HG03175 (cell line): ENCODE measurements around the gene DMXL1.
"Not testable (repeated sequence)": the region's sequence is repeated elsewhere in the genome, so short reads cannot be mapped to it uniquely, and the experiment has no call there.

Source experiments
- ATAC-seq: cut with Tn5 transposase; IDR thresholded peaks from one replicate; pipeline ENCODE4 v1.9.1; 2021; ENCODE audit warnings: mild to moderate bottlenecking, moderate library complexity; ENCODE audit not compliant: unreplicated experiment

Gene DMXL1

DNA sequence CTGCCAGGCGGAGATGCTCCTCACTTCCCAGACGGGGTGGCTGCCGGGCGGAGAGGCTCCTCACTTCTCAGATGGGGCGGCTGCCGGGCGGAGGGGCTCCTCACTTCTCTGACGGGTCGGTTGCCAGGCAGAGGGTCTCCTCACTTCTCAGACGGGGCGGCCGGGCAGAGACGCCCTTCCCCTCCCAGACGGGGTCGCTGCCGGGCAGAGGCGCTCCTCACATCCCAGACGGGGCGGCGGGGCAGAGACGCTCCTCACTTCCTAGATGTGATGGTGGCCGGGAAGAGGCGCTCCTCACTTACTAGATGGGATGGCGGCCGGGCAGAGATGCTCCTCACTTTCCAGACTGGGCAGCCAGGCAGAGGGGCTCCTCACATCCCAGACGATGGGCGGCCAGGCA is 51.6 kb downstream of the DMXL1 start:
- ATAC-seq = not testable (repeated sequence)

DNA sequence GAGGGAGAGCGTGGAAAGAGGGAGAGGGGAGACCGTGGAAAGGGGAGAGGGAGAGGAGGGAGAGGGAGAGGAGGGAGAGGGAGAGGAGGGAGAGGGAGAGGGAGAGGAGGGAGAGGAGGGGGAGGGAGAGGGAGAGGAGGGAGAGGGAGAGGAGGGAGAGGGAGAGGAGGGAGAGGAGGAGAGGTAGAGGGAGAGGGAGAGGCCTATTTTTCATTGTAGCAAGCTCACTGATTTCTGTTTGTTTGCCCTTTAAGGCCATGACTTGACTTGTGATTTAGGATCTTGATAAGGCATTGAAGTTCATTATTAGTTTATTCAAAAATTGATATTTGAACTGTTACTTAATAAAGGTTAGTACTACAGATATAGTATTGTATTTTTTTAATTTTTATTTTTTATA is 52.4 kb downstream of the DMXL1 start:
- ATAC-seq = no peak

GRCh38 chr5:119129770-119130169 is 58.9 kb downstream of the DMXL1 start:
- no peak for ATAC-seq

DNA sequence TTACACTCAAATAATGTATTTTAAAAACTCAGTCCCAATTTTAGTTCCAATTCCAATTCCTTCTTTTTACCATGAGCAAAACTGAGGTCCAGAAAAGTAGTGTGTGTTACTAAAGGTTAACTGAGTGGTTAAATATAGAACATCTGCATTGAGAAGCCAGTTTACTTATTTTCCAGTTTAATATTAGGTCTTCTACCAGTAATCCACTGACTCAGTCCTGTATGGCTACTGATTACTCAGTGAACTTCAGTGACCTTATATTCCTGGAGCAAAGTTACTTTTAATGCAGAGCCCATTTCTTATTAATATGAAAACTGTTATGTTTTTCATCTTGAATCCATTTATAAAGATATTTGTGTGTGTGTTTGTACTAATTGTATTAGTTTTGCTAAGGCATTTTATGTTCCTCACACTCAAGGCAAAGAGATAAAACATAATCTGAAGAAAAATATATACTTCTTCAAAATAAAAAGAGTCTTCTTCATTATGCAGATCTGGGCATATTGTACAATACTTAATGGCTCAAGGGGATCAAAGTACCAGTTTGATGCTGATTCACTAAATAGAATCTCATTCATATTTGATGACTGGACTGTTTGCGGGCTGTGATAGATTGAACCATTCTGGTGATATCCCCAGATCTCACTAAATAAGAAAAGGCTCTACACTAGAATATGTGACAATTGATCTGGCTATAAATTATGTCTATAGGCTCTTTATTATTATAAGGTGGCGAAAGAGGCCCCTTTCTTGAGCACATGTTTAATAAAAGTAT is 60.8 kb downstream of the DMXL1 start:
- ATAC-seq = no peak

DNA sequence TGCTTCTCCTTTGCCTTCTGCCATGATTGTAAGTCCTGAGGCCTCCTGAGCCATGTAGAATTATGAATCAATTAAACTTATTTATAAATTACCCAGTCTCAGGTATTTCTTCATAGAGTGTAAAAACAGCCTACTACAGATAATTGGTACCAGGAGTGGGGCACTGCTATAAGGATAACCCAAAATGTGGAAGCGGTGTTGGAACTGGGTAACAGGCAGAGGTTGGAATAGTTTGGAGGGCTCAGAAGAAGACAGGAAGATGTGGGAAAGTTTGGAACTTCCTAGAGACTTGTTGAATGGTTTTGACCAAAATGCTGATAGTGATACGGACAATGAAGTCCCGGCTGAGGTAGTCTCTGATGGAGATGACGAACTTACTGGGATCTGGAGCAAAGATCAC is 64.9 kb downstream of the DMXL1 start:
- ATAC-seq = not testable (repeated sequence)

DNA sequence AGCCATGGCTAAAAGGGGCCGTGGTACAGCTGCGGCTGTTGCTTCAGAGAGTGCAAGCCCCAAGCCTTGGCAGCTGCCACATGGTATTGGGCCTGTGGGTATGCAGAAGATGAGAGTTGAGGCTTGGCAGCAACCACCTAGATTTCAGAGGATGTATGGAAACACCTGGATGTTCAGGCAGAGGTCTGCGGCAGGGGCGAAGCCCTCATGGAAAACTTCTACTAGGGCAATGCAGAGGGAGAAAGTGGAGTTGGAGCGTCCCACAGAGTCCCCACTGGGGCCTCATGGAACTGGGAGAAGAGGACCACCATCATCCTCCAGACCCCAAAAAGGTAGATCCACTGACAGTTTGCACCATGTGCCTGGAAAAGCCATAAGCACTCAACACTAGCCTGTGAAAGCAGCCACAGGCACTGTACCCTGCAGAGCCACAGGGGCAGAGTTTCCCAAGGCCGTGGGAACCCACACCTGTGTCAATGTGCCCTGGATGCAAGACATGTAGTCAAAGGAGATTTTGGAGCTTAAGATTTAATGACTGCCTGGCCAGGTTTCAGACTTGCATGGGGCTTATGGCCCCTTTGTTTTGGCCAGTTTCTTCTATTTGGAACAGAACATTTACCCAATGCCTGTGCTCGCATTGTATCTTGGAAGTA is 65.9 kb downstream of the DMXL1 start:
- ATAC-seq = no peak

- ATAC-seq = no peak
Measured at GRCh38 chr5:119153629-119154028, 82.7 kb downstream of the DMXL1 start.

- ATAC-seq = no peak
Measured at GRCh38 chr5:119158144-119158543, 87.3 kb downstream of the DMXL1 start.

DNA sequence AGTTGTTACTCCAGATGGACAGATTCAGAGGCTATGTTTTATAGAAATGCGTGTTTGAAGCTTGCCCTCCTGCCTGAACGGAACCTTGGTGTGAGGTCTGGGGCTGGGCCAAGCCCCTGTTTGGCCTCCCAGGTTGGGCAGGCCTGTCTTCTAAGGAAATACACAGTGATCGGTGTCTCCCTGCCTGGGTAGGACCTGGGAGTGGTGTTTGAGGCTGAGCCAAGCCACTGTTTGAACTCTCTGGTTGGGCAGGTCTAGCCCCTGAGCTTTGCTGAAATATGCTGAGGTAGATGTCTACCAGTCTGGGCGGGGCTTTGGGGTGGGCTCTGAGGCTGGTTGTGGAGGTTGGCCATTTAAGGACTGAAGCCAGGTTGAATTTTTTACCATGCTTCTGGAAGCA is 90.5 kb downstream of the DMXL1 start:
- ATAC-seq = no peak

DNA sequence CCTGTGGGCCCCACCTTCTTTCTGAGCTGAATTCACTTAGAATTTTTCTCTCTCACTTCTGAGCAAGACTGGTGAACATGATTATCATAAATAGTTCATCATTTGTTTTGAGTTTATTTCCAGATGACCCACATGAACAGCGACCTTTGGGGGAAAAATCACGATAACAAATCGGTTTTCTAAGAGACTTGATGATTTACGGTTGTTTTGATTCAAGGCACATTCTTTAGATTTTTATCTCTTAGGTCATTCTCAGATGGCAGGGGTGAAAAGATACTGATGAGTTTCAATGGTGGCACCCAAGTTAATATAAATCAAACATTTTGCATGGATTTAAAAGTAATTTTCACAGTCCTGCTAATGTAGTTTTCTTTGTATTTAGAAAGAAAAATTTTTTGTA is 95.1 kb downstream of the DMXL1 start:
- no peak for ATAC-seq

DNA sequence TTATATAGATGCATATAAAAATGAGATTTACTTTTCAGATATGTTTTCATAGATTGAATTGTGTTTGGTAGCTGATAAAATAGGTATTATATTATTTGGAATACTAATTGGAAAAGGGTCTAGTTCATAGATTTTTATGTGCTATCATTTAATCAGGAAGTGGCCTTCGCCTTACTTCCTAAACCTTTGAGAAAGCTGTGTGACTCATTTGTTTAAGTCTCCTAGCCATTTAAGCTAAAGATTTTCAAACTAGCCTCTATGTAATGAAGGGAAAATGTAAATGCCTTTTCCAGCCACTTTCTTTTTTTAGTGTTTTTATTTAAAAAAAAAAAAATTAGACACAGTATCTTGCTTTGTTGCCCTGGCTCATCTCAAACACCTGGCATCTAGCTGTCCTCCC is 97.5 kb downstream of the DMXL1 start:
- no peak for ATAC-seq

DNA sequence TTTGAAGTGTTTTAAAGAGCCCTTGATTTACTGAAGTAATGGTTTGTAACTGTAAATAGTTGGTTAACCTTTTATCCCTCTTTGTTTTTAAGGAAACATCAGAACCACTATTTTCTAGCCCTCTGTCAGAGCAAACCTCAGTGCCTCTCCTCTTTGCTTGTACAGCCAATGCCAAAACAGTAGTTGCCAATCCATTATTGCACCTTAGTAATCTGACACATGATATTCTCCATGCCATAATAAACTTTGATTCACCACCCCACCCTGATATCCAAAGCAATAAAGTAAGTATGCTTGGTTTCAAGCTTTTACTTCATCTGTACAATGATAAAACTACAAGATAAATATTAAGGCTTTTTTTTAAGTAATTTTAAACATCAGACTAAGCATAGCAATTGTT is 100.8 kb downstream of the DMXL1 start:
- ATAC-seq = no peak

DNA sequence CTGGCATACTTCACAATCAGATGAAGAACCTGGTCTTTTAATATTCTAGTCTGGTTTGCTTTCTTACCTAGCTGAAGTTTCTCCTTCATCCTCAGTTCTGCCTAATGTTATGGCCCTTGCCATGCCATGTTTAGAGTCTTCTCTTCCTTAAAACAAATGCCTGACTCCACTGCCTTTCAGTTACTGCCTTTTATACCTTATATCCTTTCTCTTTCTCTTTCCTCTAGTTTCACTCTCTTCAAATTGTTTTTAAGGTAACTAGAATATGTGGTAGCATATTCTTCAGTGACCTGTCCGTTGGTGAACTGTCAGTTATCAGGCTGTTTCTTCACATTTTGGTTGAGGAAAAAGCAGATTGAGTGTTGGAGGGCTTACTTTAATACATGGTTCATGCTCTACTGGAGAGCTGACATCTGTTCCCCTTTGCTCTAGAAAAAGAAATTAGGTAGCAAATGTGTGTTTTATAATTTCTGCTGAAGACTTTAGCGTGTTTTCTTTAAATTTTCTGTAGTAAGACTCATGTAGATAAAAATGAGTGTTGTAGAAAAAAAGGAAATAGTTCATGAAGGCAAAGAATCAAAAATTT is 103.8 kb downstream of the DMXL1 start:
- ATAC-seq = no peak

DNA sequence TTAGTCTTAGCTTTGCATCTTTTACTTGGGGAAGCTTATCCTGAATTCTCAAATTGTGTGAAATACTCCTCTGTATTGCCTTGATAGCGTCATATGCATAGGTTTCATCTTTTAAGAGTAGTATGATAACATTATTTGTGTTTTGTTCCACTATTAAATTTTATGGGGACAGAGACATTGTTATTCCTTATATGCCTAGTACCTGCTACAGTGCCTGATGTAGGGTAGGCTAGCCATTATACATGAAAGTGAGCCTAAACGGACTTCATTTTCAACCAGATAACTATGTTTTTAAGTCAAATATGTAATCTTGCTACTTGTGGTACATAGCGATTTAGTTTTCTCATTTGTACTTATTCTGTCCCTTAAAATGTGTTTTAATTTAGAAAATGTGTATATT is 105.9 kb downstream of the DMXL1 start:
- no peak for ATAC-seq

DNA sequence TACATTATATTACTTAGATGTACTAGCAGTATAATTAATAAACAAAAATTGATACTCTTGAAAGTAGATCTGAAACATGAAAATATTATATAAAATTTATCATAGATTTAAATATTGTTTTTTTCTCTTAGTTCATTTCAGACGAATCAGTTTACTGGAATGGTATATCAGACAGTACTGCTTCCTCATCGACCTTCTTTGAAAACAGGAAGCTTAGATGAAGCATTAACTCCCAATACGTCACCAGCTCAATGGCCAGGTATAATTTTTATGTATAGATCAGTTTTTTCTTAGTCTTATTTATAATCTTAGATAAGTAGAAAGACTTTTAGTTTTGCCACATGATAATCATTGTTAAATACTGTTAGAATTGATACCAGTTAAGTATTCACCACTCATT is 106.3 kb downstream of the DMXL1 start:
- ATAC-seq = no peak

DNA sequence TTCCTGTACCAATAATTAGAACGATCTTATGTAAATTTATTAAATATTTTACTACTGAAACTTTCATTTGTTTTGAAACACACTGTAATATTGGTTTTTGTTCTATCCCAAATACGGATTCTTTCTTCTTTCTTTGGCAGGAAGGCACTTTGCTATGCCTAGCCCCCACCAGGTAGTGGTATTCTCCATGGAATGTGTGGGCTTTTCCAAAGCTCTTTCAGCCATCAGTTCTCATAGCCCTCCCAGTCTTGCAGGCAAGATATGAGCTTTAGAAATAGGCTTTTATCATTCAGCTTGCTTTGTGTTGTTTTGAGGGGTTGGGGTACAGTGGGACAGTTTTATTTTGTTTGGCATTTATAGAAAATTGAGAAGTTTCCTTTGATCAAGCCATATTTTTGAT is 107.5 kb downstream of the DMXL1 start:
- ATAC-seq = no peak

DNA sequence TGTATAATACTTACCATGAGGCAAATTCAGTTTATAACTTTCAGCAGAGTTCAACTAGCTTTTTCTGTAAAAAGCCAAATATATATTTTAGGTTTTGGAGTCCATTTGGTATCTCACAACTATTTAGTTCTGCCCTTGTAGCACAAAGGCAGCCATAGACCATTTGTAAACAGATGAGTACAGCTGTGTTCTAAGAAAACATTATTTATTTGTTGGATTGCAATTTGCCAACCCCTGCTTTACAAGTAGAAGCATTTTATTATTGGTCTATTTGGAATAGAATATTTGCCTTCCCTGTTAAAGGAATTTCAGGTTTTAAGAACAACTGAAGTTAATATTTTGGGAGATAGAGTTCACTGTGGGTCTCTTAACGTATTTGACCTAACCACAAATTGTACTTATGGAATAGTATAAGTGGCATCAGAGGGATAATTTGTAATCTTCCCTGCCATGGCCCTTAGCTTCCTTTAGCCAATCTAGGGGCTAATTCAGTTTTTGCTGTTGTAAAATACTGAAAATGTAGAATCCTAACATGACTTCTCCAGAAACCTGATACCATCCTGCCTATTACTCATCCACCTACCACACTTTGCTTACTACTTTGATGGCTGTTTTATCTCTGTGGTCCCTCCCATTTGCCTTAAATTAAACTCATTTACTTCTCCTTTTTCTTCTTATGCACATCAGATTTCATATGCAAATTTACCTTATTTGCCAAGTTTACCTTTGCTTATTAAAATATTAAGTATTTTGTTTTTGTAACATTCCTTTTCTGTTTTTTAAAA is 109.2 kb downstream of the DMXL1 start:
- no peak for ATAC-seq

DNA sequence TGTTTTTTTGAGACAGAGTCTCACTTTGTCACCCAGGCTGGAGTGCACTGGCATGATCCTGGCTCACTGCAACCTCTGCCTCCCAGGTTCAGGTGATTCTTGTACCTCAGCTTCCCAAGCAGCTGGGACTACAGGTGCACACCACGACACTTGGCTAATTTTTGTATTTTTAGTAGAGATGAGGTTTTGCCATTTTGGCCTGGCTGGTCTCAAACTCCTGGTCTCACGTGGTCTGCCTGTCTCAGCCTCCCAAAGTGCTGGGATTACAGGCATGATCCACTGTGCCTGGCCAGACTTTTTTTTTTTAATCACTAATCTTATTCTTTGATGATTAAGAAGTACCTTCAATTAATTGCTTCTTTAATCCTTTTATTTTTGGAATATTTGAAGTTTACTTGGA is 114.6 kb downstream of the DMXL1 start:
- ATAC-seq = not testable (repeated sequence)

DNA sequence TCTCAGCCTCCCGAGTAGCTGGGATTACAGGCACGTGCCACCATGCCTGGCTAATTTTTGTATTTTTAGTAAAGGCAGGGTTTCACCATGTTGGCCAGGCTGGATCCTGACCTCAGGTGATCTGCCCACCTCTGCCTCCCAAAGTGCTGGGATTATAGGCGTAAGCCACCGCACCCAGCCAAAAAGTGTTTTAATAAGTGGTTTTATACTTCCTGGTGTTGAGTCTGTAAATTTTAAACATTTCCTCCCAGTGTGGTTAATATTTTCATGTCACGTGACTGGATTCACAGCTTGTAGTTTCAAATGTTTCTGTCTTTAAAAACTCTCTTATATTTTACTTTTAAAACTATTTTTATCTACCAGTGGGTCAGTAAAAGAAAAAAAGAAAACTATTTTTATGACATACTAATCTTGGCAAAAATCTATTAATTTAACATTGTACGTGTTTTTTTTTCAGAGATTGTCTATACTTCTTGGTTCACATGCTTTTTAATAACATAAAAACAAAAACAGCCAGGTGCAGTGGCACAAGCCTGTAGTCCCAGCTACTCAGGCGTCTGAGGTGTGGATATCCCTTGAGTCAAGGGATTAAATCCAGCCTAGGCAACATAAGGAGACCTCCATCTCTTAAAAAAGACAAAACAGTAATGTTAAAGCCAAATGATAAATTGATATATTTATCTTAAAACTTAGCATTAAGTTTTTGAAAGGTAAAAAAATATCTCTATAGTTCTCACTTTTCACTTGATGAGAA is 117.1 kb downstream of the DMXL1 start:
- ATAC-seq = no peak

- no peak for ATAC-seq
Measured at GRCh38 chr5:119190470-119191095, 119.7 kb downstream of the DMXL1 start.
